ENCODE data around the gene IL18RAP. TPM values are rescaled to one million over a fixed set of nuclear protein-coding genes. Genes with fewer than 3 reads are reported as not detected.

IL18RAP gene
- total RNA-seq, 1 experiment from 2014 or later, result not detected

DNA sequence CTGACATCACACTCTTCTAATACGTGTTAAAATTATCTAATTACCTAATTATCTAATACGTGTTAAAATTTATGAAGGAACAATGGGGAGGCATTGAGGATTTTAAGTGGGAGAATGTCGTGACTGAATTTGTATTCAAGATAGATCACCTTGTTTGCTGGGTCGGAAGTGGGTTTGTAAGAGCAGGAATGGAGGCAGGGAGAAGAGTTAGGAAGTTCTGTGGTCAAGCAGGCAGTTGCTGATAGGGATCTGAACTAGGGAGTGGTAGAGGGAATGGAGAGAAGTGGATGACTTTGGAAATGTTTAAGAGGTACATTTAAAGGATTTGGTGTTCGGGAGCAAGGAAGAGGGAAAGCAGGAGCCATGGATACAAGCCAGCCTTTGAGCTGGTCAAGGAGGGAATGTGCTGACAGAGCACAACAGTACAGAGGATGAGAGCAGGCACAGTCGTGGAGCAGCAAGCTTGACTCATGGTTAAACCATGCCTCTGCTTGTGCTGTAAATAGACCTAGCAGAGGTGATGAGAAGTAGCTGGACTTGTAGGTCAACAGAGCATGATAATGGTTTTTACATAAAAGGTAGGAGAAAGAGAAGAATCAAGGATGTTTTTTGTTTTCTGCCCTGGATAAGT lies 16.2 kb downstream of the IL18RAP start:
- Histone ChIP-seq H3K9me3 (ENCODE audit: control insufficient read depth, low read depth, low read length) (no peaks in the 10 kb centered on the region), H3K23me2 (ENCODE audit: insufficient read length, low read depth, low read length, poor library complexity, severe bottlenecking) (no peaks in the 10 kb centered on the region), H3K9ac (ENCODE audit: extremely low read depth, insufficient read length, low read length) (no peak overlapping the region), H4K91ac (ENCODE audit: insufficient read length, low read depth, low read length) (no peak overlapping the region), H3K14ac (ENCODE audit: insufficient read depth, low read length) (no peak overlapping the region), H2BK120ac (ENCODE audit: low read depth, low read length, poor library complexity, severe bottlenecking) (no peak overlapping the region), H2BK12ac (ENCODE audit: insufficient read length, low read depth, low read length) (no peak overlapping the region), H4K20me1 (ENCODE audit: control insufficient read depth, insufficient read depth, insufficient read length) (no peaks in the 10 kb centered on the region), H3K79me2 (ENCODE audit: insufficient read depth, low read length) (no peaks in the 10 kb centered on the region), H2AFZ (ENCODE audit: low read length) (no peak overlapping the region), H3K18ac (ENCODE audit: insufficient read length, low read depth, low read length) (no peak overlapping the region), H3K4ac (ENCODE audit: low read depth, low read length) (no peak overlapping the region), H3K4me1 (ENCODE audit: insufficient read depth, low read length) (no peaks in the 10 kb centered on the region), H3K23ac (ENCODE audit: insufficient read length, low read depth, low read length) (no peak overlapping the region), H4K5ac (ENCODE audit: insufficient read length, low read depth, low read length) (no peak overlapping the region), H3K27me3 (ENCODE audit: insufficient read depth, low read length) (no peaks in the 10 kb centered on the region), H2BK15ac (ENCODE audit: low read depth, low read length) (no peak overlapping the region), H3K4me2 (ENCODE audit: insufficient read depth, insufficient read length, low read length) (no peak overlapping the region), H3K56ac (ENCODE audit: insufficient read length, low read depth, low read length) (no peak overlapping the region), H3K27ac (ENCODE audit: insufficient read length, low read depth, low read length) (no peak overlapping the region), H2BK5ac (ENCODE audit: insufficient read length, low read length) (no peak overlapping the region), H2BK20ac (ENCODE audit: low read depth, low read length, poor library complexity, severe bottlenecking) (no peak overlapping the region), H3T11ph (ENCODE audit: low read length) (no peak overlapping the region), H4K8ac (replicated peaks; ENCODE audit: insufficient read length, low read depth, low read length) (no peak overlapping the region), H2AK5ac (ENCODE audit: insufficient read length, low read length) (no peak overlapping the region), H3K79me1 (ENCODE audit: insufficient read depth, low read depth, low read length, poor library complexity, severe bottlenecking) (no peaks in the 10 kb centered on the region)
- H3K9me3 Mint-ChIP-seq, result no peaks in the 10 kb centered on the region
- no peak overlapping the region for H3K4me3 Mint-ChIP-seq
- no peaks in the 10 kb centered on the region for H3K27me3 Mint-ChIP-seq (ENCODE audit: low read depth)
- H3K4me1 Mint-ChIP-seq, result no peaks in the 10 kb centered on the region; a peak in 1 of 4 replicates
- H3K27ac Mint-ChIP-seq, result no peak overlapping the region
- WGBS (ENCODE audit: extremely low coverage, insufficient read length, low lambda C conversion rate), result no CpG with 5 or more reads among the region's 6 CpGs
- TF ChIP-seq, protein P1, sequence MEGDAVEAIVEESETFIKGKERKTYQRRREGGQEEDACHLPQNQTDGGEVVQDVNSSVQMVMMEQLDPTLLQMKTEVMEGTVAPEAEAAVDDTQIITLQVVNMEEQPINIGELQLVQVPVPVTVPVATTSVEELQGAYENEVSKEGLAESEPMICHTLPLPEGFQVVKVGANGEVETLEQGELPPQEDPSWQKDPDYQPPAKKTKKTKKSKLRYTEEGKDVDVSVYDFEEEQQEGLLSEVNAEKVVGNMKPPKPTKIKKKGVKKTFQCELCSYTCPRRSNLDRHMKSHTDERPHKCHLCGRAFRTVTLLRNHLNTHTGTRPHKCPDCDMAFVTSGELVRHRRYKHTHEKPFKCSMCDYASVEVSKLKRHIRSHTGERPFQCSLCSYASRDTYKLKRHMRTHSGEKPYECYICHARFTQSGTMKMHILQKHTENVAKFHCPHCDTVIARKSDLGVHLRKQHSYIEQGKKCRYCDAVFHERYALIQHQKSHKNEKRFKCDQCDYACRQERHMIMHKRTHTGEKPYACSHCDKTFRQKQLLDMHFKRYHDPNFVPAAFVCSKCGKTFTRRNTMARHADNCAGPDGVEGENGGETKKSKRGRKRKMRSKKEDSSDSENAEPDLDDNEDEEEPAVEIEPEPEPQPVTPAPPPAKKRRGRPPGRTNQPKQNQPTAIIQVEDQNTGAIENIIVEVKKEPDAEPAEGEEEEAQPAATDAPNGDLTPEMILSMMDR (conservative IDR thresholded peaks at IDR 0.05), result no peak
- DNase-seq, result no peak
- no peaks in the 10 kb centered on the region for H3K36me3 Mint-ChIP-seq (ENCODE audit: insufficient read depth in 1 of 3, low read depth in 3 of 3)
